ENCODE data around the gene PIEZO2. TPM values are rescaled to one million over a fixed set of nuclear protein-coding genes. Genes with fewer than 3 reads are reported as not detected.

The PIEZO2 gene
- total RNA-seq, 1 experiment from 2014 or later = 0.57 TPM

- Histone ChIP-seq H3K4me1 (ENCODE audit: control insufficient read depth, insufficient read depth, low read length) (no peaks in the 10 kb centered on the region), H3K36me3 (ENCODE audit: control insufficient read depth, insufficient read depth, low read length) (no peaks in the 10 kb centered on the region)
- no peak for TF ChIP-seq REST (IDR thresholded peaks at IDR 0.05; ENCODE audit: insufficient read depth in 1 of 2, low read depth in 2 of 2, low read length in 1 of 2)
- TF ChIP-seq CTCF (IDR thresholded peaks at IDR 0.05) = no peak
- no peak for TF ChIP-seq SIN3A (IDR thresholded peaks at IDR 0.05; ENCODE audit: borderline replicate concordance, insufficient read depth, low read depth, low read length)
- no peak for TF ChIP-seq TCF7L2 (IDR thresholded peaks at IDR 0.05; ENCODE audit: low read depth, low read length)
- no peak for TF ChIP-seq POLR2AphosphoS5 (IDR thresholded peaks at IDR 0.05; ENCODE audit: low read depth, low read length)
Observed at GRCh38 chr18:11019295-11020105, 129.9 kb downstream of the PIEZO2 start.

DNA sequence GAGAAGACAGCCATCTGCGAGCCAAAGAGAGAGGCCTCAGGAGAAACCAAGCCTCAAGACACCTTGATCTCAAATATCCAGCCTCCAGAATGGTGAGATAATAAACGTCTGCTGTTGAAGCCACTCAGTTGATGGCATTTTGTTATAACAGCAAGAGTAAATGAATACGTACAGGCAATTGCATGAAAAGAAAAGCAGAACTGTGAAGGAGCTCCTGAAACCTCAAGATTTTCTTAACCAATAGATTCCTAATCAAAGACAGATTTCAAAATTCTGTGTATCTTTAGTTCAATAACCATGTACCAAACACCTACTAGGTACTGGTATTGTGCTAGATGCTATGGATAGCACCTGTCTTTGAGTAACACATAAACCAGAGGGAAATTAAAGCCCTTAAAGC is 139.5 kb downstream of the PIEZO2 start:
- intact Hi-C loops (cut with micrococcal nuclease; ENCODE audit: unreplicated experiment) (no loop called here), in situ Hi-C loops (cut with HindIII; ENCODE audit: low pct_unique_long_range_greater_than_20kb, low sequenced_read_pairs) (no loop called here)
- ATAC-seq (no peak), DNase-seq (ENCODE audit: low read depth, low spot score) (no peak)
- Histone ChIP-seq H3K27me3 (ENCODE audit: control insufficient read depth, insufficient read depth, low read length) (no peaks in the 10 kb centered on the region), H3K27ac (ENCODE audit: low read length) (no peak overlapping the region), H3K9me3 (ENCODE audit: control insufficient read depth, insufficient read depth, low read depth, low read length) (no peaks in the 10 kb centered on the region), H3K4me3 (ENCODE audit: low read depth in 2 of 2, low read length in 2 of 2) (no peak overlapping the region), H3K36me3 (ENCODE audit: control insufficient read depth, insufficient read depth, low read length) (no peaks in the 10 kb centered on the region), H3K4me1 (ENCODE audit: control insufficient read depth, insufficient read depth, low read length) (no peaks in the 10 kb centered on the region)
- TF ChIP-seq SIN3A (IDR thresholded peaks at IDR 0.05; ENCODE audit: borderline replicate concordance, insufficient read depth, low read depth, low read length) (no peak), POLR2AphosphoS5 (IDR thresholded peaks at IDR 0.05; ENCODE audit: low read depth, low read length) (no peak), TCF7L2 (IDR thresholded peaks at IDR 0.05; ENCODE audit: low read depth, low read length) (no peak), CTCF (IDR thresholded peaks at IDR 0.05) (no peak), REST (IDR thresholded peaks at IDR 0.05; ENCODE audit: insufficient read depth in 1 of 2, low read depth in 2 of 2, low read length in 1 of 2) (no peak)
- no TSS peak for BruUV-seq (replicated peaks)
- ChIA-PET CTCF (no interaction called here), POLR2A (no interaction called here)

More at GRCh38 chr18:11019295-11020105, 129.9 kb downstream of the PIEZO2 start:
- Histone ChIP-seq H3K27me3 (ENCODE audit: control insufficient read depth, insufficient read depth, low read length) (no peaks in the 10 kb centered on the region), H3K4me3 (ENCODE audit: low read depth in 2 of 2, low read length in 2 of 2) (no peak overlapping the region), H3K27ac (ENCODE audit: low read length) (no peak overlapping the region), H3K9me3 (ENCODE audit: control insufficient read depth, insufficient read depth, low read depth, low read length) (no peaks in the 10 kb centered on the region)
- CTCF ChIA-PET = no interaction called here
- DNase-seq (ENCODE audit: low read depth, low spot score) = no peak
- no peak for ATAC-seq
- in situ Hi-C loops (cut with HindIII; ENCODE audit: low pct_unique_long_range_greater_than_20kb, low sequenced_read_pairs) (no loop called here), intact Hi-C loops (cut with micrococcal nuclease; ENCODE audit: unreplicated experiment) (no loop called here)
- no TSS peak for BruUV-seq (replicated peaks)
- POLR2A ChIA-PET = no interaction called here

Data from Panc1 (cell line).